T1000 (cell line): ENCODE results near the gene TEKT3.
A peak's percentile ranks its signal among the peaks of the same experiment; 100 is the strongest.

Source experiments
- DNase-seq: peaks from one replicate; lab custom pipeline; 2025; ENCODE audit warnings: mixed read lengths; lab: John Stamatoyannopoulos, UW

Gene TEKT3

GRCh38 chr17:15291674-15292361 is 49.6 kb downstream of the TEKT3 start:
- DNase-seq = no peak

GRCh38 chr17:15290605-15291004 is 50.8 kb downstream of the TEKT3 start:
- DNase-seq = no peak

GRCh38 chr17:15289285-15290183 is 51.9 kb downstream of the TEKT3 start:
- peak; percentile 47 for DNase-seq

- DNase-seq = no peak
These were observed 52.5 kb downstream of the TEKT3 start for GRCh38 chr17:15288859-15289258.

- DNase-seq = no peak
These were observed 53.7 kb downstream of the TEKT3 start for GRCh38 chr17:15287538-15288267.

GRCh38 chr17:15285466-15285865 is 55.9 kb downstream of the TEKT3 start:
- DNase-seq = no peak

- no peak for DNase-seq
These were observed 56.9 kb downstream of the TEKT3 start for GRCh38 chr17:15284537-15284936.

GRCh38 chr17:15284107-15284506 is 57.3 kb downstream of the TEKT3 start:
- DNase-seq = no peak

GRCh38 chr17:15281909-15282308 is 59.5 kb downstream of the TEKT3 start:
- no peak for DNase-seq

GRCh38 chr17:15278924-15279477 is 62.4 kb downstream of the TEKT3 start:
- peak; percentile 69 for DNase-seq

- DNase-seq = no peak
These were observed 63.0 kb downstream of the TEKT3 start for GRCh38 chr17:15278380-15278779.

- DNase-seq = no peak
These were observed 67.4 kb downstream of the TEKT3 start for GRCh38 chr17:15274017-15274416.

- DNase-seq = peak; percentile 50
These were observed 68.1 kb downstream of the TEKT3 start for GRCh38 chr17:15273141-15273793.

- no peak for DNase-seq
These were observed 69.7 kb downstream of the TEKT3 start for GRCh38 chr17:15271741-15272140.

GRCh38 chr17:15270628-15271381 is 70.6 kb downstream of the TEKT3 start:
- no peak for DNase-seq

- no peak for DNase-seq
These were observed 71.7 kb downstream of the TEKT3 start for GRCh38 chr17:15269780-15270089.

- no peak for DNase-seq
These were observed 72.2 kb downstream of the TEKT3 start for GRCh38 chr17:15269087-15269779.

- DNase-seq = no peak
These were observed 72.9 kb downstream of the TEKT3 start for GRCh38 chr17:15268461-15268860.

- no peak for DNase-seq
These were observed 73.4 kb downstream of the TEKT3 start for GRCh38 chr17:15267996-15268395.

- no peak for DNase-seq
These were observed 74.9 kb downstream of the TEKT3 start for GRCh38 chr17:15266325-15267125.
